GM19099 (cell line): ENCODE data around the gene HBG2.

Experiments used
- POLR2A ChIP-seq: IDR thresholded peaks from 3 replicates; pipeline ENCODE4 v1.6.1; 2011; ENCODE audit warnings: low read depth; ENCODE audit not compliant: insufficient read length; ENCODE audit errors: extremely low read depth

The HBG2 gene

GRCh38 chr11:5241458-5241857, 13.1 kb downstream of the HBG2 start:
- no peak for TF ChIP-seq POLR2A

GRCh38 chr11:5240458-5240857, 14.1 kb downstream of the HBG2 start:
- no peak for TF ChIP-seq POLR2A

GRCh38 chr11:5240056-5240455, 14.5 kb downstream of the HBG2 start:
- TF ChIP-seq POLR2A = no peak

- no peak for TF ChIP-seq POLR2A
Measured at GRCh38 chr11:5239046-5239445, 15.5 kb downstream of the HBG2 start.

GRCh38 chr11:5238486-5238885, 16.1 kb downstream of the HBG2 start:
- no peak for TF ChIP-seq POLR2A

GRCh38 chr11:5237420-5237819, 17.2 kb downstream of the HBG2 start:
- no peak for TF ChIP-seq POLR2A

- TF ChIP-seq POLR2A = no peak
Measured at GRCh38 chr11:5235364-5236095, 19.1 kb downstream of the HBG2 start.

GRCh38 chr11:5234381-5234834, 20.2 kb downstream of the HBG2 start, which contains the start of gene HBD:
Gene HBD (minus strand): TSS chr11:5234483. CDS start chr11:5234433, 50 bp downstream.
- no peak for TF ChIP-seq POLR2A

GRCh38 chr11:5233307-5233706, 21.3 kb downstream of the HBG2 start:
- TF ChIP-seq POLR2A = no peak

- TF ChIP-seq POLR2A = no peak
Measured at GRCh38 chr11:5232821-5233220, 21.8 kb downstream of the HBG2 start.

GRCh38 chr11:5232176-5232575, 22.4 kb downstream of the HBG2 start:
- TF ChIP-seq POLR2A = no peak

- TF ChIP-seq POLR2A = no peak
Measured at GRCh38 chr11:5231111-5231510, 23.5 kb downstream of the HBG2 start.

- no peak for TF ChIP-seq POLR2A
Measured at GRCh38 chr11:5230266-5230665, 24.3 kb downstream of the HBG2 start.

GRCh38 chr11:5229796-5230195, 24.8 kb downstream of the HBG2 start:
- no peak for TF ChIP-seq POLR2A

- no peak for TF ChIP-seq POLR2A
Measured at GRCh38 chr11:5229356-5229755, 25.2 kb downstream of the HBG2 start.

GRCh38 chr11:5228124-5228523, 26.5 kb downstream of the HBG2 start:
- no peak for TF ChIP-seq POLR2A

- TF ChIP-seq POLR2A = no peak
Measured at GRCh38 chr11:5227681-5228080, 26.9 kb downstream of the HBG2 start.

GRCh38 chr11:5226732-5227310, 27.8 kb downstream of the HBG2 start, which contains the start of gene HBB:
Gene HBB (minus strand): TSS chr11:5227071. CDS start chr11:5227021, 50 bp downstream.
- TF ChIP-seq POLR2A = no peak
